NB4 (cell line): ENCODE results near the gene ZCCHC14.

Experiments
- CTCF ChIP-seq: IDR thresholded peaks from one replicate; pipeline ENCODE4 v1.5.1; 2012; ENCODE audit warnings: low read depth, low read length
- MAX ChIP-seq: IDR thresholded peaks from 2 replicates; pipeline ENCODE4 v1.6.1; 2011; ENCODE audit warnings: low read depth, low read length
- MYC ChIP-seq: IDR thresholded peaks from 2 replicates; pipeline ENCODE4 v1.6.1; 2011; ENCODE audit warnings: low read depth, low read length
- POLR2A ChIP-seq: IDR thresholded peaks from 2 replicates; pipeline ENCODE4 v1.6.1; 2011; ENCODE audit warnings: mild to moderate bottlenecking; ENCODE audit not compliant: insufficient read length; ENCODE audit errors: extremely low read depth

GRCh38 chr16:87507351-87508069 lies 14.7 kb upstream of the ZCCHC14 start:
- TF ChIP-seq POLR2A: no peak
- no peak for TF ChIP-seq CTCF
- no peak for TF ChIP-seq MAX
- no peak for TF ChIP-seq MYC
